Gastroesophageal sphincter (tissue), 3 donors: ENCODE data around the gene HCFC1.

Source experiments
- CTCF ChIP-seq, 4 experiments: fragments of 200-600 bp in 2 of 4; fragments of 450-650 bp in 2 of 4; sonication (generic) in 1 of 4; IDR thresholded peaks; one replicate each; pipeline ENCODE4 v1.5.1; 2017 to 2019; ENCODE audit warnings: antibody characterized with exemption in 4 of 4, mild to moderate bottlenecking in 2 of 4, moderate library complexity in 2 of 4
- POLR2A ChIP-seq, 2 donors: fragments of 450-650 bp; IDR thresholded peaks; one replicate each; pipeline ENCODE4 v1.6.1; 2017; ENCODE audit warnings: antibody characterized with exemption in 2 of 2, mild to moderate bottlenecking in 2 of 2, moderate library complexity in 1 of 2
- POLR2AphosphoS5 ChIP-seq: sonication (generic); formaldehyde crosslinking; IDR thresholded peaks from one replicate; pipeline ENCODE4 v1.6.1; 2017; ENCODE audit warnings: antibody characterized with exemption

GRCh38 chrX:153964105-153964504 lies 7.5 kb downstream of the HCFC1 start:
- TF ChIP-seq CTCF (IDR thresholded peaks at IDR 0.05), result no peak
- TF ChIP-seq POLR2A (IDR thresholded peaks at IDR 0.05), result no peak
- no peak for TF ChIP-seq POLR2AphosphoS5
